ENCODE results near the gene ADD1. TPM values are rescaled to one million over a fixed set of nuclear protein-coding genes. Genes with fewer than 3 reads are reported as not detected.
A peak's percentile ranks its signal among the peaks of the same experiment; 100 is the strongest.

The ADD1 gene, protein sequence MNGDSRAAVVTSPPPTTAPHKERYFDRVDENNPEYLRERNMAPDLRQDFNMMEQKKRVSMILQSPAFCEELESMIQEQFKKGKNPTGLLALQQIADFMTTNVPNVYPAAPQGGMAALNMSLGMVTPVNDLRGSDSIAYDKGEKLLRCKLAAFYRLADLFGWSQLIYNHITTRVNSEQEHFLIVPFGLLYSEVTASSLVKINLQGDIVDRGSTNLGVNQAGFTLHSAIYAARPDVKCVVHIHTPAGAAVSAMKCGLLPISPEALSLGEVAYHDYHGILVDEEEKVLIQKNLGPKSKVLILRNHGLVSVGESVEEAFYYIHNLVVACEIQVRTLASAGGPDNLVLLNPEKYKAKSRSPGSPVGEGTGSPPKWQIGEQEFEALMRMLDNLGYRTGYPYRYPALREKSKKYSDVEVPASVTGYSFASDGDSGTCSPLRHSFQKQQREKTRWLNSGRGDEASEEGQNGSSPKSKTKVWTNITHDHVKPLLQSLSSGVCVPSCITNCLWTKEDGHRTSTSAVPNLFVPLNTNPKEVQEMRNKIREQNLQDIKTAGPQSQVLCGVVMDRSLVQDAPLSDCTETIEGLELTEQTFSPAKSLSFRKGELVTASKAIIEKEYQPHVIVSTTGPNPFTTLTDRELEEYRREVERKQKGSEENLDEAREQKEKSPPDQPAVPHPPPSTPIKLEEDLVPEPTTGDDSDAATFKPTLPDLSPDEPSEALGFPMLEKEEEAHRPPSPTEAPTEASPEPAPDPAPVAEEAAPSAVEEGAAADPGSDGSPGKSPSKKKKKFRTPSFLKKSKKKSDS
- 82.3 and 121 TPM in 2 replicates for total RNA-seq (2014; rRNA removed; shearing (Covaris generic))

DNA sequence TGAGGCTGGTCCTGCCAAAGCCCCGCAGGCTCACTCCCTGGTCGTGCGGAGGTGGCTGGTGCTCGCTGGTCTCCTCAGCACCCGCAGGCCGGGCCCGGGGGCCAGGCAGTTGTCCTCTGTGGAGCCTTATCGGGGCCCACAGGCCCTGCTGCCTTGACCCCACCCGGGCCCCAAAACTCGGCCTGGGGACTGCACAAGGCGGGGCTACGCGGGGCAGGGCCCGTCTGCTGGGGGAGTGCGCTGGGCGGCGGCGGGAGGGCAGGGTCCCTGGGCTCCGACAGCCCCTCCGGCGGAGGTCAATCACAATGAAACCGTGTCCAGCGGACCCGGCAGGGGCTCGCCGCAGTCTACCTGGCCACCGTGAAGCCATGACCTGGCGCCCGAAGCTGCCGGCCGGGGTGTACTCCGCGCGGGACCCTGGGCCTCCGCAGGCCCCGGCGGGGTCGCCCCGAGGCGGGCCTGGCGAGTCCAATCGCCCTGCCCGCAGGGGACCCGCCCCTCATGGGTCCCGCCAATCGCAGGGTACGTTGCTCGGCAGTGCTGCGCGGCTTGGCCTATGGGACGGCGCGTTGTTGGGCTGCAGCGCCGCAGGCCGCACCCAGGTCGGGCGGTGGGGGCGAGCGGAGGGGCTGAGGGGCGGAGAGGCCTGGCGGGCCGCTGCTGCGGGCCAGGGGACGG is at the start of gene ADD1:
ADD1 (plus strand) TSS at position 582 of the 678 bp plus-strand sequence. CDS start 32,072 bp downstream, outside the sequence.
- in situ Hi-C loops (cut with HindIII; ENCODE audit: low sequenced_read_pairs): loop anchor here (5.0 kb wide), 1 partner anchor 94 kb away; no protein-coding TSS in a partner anchor
- peak; percentile 90 for DNase-seq (ENCODE audit: low spot score)

DNA sequence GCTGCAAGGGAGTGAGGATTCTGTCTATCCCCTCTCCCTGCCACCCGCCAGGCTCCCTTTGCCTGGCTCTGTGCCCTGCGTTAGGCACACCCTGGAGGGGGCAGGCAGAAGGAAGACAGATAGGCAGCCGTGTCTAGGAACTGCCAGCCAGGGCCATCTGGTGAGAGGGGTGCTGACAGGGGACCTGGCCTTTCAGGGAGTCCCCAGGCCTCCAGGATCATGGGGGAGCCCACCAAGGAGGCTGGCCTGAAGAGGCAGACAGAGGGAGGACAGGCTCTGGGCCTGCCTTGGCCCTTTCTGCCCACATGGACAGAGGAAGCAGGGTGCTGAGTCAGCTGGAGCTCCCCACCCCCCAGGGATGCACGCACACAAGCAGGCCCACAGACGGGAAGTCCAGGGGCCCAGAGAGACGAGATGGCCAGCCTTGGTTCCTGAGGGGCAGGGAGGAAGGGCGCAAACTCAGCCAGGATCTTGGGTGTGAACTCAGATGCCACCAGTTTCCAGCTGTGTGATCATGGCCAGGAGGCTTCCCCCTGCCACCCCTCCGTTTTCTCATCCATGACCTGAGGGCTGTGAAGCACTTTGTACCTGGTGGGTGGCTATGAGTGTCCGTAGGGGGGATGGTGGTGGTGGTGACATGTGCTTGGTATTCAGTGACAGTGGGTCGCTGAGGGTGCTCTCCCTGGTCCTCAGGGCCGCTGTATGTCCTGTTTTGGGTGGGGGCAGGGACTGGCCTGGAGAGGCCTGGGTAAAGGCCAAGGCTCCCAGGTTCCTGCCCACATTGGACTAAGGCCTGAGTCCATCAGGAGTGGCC is 49.0 kb upstream of the ADD1 start:
- in situ Hi-C loops (cut with HindIII; ENCODE audit: low sequenced_read_pairs): no loop called here
- DNase-seq (ENCODE audit: low spot score): no peak

DNA sequence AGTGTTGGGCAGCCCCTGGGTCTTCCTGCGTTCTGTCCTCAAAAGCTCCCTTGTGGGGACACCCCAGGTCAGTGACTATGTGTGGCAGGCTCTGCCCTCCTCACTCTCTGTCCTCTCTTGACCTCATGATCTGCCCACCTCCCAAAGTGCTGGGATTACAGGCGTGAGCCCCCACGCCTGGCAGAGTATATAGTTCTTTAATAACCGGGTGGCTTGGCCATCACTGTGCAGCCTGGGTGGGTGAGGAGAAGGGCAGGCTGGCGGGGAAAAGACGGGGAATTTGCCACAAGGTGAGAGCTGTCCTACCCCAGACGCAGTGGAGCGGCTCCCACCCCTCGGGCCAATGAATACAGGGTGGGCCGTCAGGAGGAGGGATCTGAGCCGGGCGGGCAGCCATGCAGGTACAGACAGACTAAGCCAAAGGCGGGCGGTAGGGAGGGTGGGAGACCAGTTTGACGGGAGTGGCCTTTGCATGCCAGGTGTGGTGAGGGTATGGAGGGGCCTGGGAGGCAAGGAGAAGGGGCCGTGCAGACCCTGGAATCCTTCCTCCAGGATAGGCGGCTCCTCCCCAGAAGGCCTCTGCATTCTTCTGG is 48.2 kb upstream of the ADD1 start:
- no peak for DNase-seq (ENCODE audit: low spot score)
- in situ Hi-C loops (cut with HindIII; ENCODE audit: low sequenced_read_pairs): no loop called here

DNA sequence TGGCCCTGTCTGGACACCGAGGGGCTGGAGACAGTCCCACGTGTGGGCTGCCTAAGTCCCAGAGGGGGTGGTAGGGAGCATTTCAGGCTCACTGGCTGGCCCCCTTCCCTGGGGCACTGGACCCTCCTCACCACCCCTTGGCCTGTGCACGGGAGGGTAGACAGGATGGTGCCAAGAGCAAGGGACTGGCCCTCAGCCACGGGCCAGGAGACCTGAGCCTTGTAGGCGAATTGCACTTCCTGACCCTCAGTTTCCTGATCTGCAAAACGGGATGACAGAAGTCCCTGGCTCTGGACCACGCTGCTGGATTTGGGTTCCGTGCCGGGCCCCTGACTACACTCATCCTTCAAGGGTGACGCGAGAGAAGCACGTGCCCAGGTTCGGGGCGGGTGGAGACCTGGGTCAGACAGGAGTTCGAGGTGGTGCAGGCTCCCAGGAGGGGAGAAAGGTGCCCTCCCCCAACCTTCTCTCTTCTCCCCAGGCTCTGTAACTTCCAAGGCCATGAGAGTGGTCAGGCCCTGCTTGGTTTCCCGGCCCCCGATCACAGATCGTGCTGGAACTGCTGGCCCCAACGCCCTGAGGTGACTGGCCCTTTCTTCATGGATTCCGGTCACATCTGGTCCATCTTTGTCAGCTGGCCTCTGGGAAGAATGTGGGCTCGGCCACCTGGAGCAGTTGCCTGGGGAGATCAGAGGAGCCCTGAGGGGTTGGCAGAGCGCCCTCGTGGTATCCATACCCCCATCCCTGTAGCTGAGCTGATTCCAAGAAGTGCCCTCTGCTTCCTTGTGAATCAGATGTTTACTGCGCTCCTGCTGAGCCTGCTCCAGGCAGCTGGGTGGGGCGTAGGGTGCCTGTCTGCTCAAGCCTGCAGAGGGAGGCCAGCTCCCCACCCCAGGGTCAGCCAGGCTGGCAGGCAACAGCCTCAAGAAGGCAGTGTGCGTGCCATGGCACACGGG is 47.5 kb upstream of the ADD1 start:
- in situ Hi-C loops (cut with HindIII; ENCODE audit: low sequenced_read_pairs): no loop called here
- DNase-seq (ENCODE audit: low spot score): no peak

DNA sequence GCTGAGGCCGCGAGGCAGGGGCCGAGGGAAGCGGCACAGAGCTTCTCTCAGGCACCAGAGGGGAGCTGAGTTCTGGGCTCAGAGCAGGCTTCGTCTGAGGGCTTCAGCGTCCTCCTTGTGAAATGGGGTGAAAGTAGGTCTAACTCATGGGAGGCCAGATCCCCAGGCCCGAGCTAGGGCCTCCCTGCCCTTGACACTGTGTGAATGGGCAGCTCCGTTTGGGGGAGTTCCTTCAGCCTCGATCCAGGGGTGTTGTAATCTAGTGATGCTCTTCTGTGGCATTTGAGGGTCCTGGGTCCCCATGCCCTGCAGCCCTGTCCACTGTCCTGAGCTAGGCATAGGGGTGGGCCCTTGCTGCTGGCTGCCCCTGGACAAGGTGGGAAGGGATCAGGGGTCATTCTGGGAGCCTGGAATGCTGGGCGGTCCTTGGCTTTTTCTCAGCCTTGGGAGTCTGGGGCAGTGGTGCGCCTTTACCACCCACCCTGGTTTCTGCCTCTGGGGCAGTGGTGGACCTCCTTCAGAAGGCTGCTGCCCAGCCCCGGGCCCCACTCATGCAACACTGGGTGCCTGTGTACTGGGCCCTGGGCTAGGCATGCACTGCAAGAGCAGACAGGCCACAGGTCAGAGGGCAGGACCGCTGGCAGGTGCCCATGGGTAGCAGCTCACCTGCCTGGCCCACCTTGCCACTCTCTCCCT is 46.6 kb upstream of the ADD1 start:
- DNase-seq (ENCODE audit: low spot score): no peak
- in situ Hi-C loops (cut with HindIII; ENCODE audit: low sequenced_read_pairs): no loop called here

DNA sequence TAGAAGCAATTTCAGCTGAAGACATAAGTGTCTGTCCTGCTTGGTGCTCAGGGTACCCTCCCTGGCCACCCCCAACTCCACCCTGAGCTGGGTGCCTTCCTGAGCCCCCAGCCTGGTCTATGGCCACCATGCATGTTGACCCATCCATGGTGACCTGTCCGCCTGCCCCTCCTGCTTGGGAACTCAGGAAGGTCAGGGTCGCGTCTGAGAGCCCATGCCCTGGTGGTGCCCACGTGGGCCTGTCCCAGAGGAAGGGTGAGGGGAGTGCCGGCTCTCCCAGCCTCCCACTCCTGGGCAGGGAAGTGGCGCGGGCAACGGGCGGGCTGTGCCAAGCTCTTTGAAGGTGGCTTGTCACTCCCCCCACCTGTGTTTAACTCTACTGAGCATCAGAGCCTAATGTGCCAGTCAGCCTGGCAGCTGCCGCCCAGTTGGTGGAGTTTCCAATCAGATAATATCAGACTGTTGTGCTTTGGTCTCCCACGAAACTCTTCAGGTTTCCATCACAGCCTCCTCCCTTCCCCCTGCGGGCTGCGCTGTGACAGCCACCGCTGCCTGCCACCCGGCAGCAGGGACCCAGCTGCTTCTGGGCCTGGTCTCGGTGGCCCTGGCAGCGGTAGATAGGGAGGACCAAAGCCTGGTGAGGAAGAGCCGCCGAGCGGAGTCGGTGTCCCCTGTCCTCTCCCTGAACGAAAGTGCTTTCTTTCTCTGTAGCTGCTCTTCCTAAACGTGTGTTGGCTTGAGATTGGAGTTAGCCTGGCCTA is 45.9 kb upstream of the ADD1 start:
- no peak for DNase-seq (ENCODE audit: low spot score)
- in situ Hi-C loops (cut with HindIII; ENCODE audit: low sequenced_read_pairs): no loop called here

DNA sequence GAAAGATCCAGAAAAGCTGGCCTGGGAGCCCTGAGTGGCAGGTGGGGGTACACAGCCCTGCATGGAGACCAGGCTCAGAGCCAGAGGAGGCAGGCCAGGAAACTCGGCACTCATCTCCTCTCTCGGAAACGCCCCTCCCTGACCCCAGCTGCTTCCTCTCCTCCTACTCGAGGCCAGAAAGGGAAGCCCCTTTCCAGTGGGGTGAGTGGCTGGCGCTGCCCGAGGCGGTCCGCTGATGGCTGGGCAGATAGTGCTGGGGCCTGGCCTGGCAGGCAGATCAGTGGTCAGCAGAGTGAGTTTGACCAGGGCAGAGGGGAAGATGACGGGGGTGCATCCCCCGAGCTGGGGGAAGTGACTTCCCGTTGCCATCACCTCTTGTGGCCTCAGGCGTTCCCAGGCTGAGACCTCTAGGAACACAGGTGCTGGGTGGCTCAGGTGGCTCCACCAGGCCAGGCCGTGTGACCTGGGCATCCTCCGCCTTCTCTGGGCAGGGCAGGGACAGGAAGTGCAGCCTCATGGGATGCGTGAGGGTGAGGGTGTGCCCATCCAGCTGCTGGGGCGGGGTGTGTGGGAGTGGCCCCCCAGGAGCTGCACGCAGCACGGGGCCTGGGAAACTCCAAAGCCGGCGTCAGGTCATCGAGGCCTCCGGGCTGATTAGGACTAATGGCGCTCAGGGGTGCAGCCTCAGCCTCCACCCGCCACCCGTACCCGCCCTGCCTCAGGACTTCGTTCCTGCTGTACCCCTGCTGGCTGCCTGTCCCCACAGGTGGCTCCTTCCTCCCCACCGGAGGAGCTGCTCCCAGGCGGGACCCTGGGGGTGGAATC is 45.0 kb upstream of the ADD1 start:
- in situ Hi-C loops (cut with HindIII; ENCODE audit: low sequenced_read_pairs): no loop called here
- DNase-seq (ENCODE audit: low spot score): no peak

DNA sequence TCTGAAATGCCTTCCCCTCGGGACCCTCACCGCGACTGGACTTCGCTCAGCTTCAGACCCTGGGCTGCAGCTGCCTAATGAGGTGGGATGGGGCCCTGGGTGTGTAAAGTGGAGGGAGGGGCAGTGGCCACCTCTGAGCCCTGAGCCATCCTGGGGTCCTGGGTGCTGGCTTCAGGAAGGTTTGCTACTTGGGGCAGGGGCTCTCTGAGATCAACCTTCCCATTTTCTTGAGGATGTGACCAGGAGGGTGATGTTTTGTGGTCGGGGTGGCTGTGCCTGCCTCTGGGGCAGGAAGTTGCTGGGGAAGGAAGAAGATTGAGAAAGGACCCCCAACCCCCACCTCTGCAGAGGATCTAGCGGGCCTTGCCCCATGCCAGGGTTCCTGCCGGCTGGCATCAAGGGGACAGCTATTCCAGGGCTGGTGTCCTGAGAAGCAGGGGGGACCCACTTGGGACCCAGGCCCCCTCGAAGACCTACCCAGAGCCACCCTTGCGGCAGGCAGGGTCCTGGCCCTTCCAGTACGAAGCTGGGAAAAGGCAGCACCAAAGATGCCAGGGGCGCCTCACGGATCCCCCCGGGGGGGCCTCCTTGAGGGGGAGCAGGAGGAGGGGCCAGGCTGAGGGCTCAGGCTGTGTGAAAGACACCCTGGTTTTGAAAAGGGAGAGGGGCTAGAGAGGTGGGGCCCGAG is 44.3 kb upstream of the ADD1 start:
- in situ Hi-C loops (cut with HindIII; ENCODE audit: low sequenced_read_pairs): no loop called here
- no peak for DNase-seq (ENCODE audit: low spot score)

DNA sequence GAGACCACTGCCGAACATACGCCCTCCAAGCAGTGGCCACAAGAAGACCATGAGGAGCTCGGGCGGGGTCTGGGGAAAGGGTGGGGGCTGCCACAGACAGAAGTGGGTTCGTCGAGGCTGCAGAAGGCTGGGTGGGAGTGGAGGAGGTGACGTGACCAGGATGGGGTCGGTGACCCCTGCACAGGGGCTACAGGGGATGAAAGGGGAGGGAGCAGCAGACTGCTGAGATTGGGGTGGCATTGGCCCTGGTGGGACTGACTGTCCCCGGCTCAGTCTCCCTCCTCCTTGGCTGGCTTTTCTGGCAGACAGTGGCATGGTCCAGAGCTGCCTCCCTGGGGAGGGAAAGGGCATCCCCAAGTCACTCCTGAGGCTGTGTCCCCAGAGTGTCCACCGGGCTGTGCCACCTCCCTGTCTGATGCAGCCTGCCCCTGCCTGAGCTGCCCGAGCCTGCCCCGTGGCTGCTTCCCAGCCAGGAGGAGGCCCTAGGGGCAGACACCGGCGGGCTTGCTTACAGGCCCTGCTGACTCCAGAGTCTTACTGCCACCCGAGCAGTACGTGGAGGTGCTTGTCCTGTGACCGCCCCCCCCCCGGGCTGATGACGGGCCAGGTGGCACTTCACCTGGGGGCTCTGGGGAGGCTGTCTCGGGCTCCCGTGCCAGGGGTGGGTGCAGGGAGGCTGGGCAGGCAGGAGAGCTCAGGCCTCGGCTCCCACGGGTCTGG is 43.5 kb upstream of the ADD1 start:
- in situ Hi-C loops (cut with HindIII; ENCODE audit: low sequenced_read_pairs): no loop called here
- no peak for DNase-seq (ENCODE audit: low spot score)

DNA sequence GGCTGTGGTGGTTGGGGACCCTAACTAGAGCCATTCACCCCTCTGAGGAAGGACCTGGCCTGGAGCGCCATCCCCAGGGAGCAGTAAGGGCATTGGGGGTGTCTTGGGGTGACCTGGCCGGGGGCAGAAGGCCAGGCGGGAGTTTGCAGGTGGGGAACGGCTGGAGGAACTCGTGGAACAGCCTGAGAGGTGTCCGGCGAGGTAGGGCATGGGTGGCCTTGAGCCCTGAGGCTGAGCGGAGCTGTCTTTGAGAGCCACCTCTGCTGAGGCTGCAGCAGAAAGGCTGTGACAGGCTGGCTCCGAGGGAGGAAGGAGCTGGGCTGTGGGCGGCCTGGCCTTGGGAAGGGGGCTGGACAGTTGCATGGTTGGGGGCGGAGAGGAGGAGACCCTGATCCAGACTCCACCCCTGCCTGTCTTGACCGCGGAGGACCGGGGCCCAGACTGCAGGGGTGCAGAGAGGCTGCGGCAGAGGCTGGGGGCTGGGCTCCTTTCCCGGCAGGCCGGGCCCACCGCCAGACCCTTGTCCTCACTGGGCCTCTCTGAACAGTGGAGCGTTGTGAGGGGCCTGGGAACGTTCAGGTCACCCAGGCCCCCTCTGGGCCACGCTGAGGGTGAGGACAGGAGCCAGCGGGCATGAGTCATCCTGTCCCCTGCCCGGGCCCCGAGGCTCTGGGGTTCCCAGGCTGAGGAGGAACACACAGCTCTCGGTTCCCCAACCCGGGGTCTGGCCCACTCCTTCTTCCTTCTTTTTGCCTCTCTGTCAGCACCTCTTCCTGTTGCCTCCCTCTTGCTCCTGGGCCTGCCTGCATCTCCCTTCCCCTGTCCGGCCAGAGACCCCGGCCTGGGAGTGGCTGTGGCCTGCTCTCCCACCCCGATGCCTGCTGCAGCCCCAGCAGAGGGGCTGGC is 42.7 kb upstream of the ADD1 start:
- DNase-seq (ENCODE audit: low spot score): peak; percentile 47
- in situ Hi-C loops (cut with HindIII; ENCODE audit: low sequenced_read_pairs): no loop called here

DNA sequence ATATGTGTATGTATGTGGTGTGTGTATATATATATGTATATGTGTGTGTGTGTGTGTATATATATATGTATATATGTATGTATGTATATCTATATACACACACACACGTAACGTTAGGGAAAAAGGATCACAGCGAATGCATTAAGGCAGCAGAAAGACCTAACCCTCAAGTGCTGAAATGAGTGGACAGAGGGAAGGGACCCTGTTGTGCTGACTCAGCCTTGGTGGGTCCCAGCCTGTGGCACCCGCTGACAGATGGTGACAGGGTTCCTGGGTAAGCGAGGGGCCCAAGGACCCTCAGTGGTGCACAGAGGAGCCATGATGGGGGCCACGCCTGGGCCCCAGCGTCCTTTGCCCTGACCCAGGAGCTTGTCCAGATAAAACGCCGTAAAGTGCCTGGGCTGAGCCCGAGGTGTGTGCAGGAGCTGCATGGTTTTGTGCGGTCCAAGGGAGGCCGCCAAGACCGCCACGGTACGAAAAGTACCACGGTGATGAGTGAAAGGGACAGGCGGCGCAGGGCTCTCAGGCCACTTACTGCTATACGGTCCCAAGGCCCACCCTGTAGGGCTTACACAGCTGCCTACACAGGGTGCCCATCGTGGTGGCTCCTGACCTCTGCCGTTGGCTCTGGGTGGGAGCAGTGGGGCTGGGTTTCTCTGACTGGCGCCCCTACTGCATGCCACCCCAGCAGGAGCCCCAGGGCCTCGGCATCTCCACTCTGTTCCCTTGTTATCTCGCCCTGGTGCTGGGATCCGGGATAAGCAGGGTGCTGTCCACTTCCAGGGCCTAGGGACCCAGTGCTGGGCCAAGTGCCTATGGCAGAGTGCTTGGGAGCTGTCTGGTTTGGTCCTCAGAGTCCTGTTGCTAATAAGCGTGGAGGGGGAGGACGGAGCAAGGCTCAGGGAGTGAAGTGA is 40.8 kb upstream of the ADD1 start:
- in situ Hi-C loops (cut with HindIII; ENCODE audit: low sequenced_read_pairs): no loop called here
- no peak for DNase-seq (ENCODE audit: low spot score)

DNA sequence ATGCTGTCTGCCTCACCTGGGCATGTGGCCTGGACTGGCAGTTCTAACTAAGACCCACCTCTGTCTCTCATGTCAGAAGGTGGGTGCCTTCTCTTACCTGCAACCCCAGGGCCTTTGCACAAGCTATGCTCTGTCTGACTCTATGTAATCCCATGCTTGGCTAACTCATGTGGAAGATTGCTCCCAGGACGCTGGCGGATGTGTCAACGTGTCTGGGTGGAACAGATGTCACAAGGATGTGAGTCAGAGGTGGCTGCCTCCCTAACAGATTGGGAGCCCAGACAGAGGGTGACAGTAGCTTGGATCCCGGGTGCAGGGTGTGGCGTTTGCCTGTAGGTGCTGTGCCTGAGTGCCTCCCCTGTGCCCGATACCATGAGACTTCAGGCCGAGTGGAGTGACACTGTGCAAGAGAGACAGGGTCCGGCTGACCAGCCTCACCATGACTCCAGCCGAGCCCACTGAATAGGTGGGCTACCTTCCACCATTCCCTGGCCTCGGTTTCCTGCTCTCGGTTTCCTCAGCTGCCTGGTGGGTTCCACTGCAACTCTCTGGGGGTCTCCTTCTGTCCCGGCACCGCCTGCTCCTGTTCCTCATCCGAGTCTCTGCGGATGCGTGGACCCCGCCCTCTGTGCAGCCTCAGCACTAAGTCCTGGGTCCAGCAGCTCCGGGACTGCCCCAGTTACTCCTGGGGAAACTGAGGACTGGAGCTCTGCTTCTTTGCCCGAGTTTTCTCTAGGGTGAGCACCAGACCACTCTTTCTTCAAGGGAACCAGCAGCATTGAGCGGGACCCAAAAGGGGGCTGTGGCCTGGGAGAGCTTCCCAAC is 39.8 kb upstream of the ADD1 start:
- in situ Hi-C loops (cut with HindIII; ENCODE audit: low sequenced_read_pairs): no loop called here
- no peak for DNase-seq (ENCODE audit: low spot score)
